H1 (cell line): ENCODE data around the gene PIAS2.

Experiments
- EP300 ChIP-seq, 2 experiments: IDR thresholded peaks; 1 replicate in 1 of 2; 2 replicates in 1 of 2; pipeline ENCODE4 v1.6.1; 2011 to 2012; ENCODE audit warnings: low read depth in 2 of 2, low read length in 2 of 2, mild to moderate bottlenecking in 2 of 2, borderline replicate concordance in 1 of 2, inconsistent platforms in 1 of 2, moderate library complexity in 1 of 2
- HDAC2 ChIP-seq, 2 experiments: fragments of 300-600 bp in 1 of 2; sonication (generic) in 1 of 2; IDR thresholded peaks; 2 replicates each; pipeline ENCODE4 v1.6.1; 2011 to 2012; ENCODE audit warnings: low read depth in 2 of 2, low read length in 2 of 2, mild to moderate bottlenecking in 2 of 2, moderate library complexity in 2 of 2, borderline replicate concordance in 1 of 2, inconsistent platforms in 1 of 2
- HDAC6 ChIP-seq: IDR thresholded peaks from one replicate; pipeline ENCODE4 v1.7.1; 2012; ENCODE audit warnings: low read depth, mild to moderate bottlenecking, inconsistent platforms, low read length, moderate library complexity
- POLR2A ChIP-seq, 2 experiments: IDR thresholded peaks; 1 replicate in 1 of 2; 2 replicates in 1 of 2; pipeline ENCODE4 v1.6.1; 2011; ENCODE audit warnings: low read depth in 2 of 2, low read length in 2 of 2, mild to moderate bottlenecking in 2 of 2; ENCODE audit errors: control extremely low read depth in 1 of 2
- RAD21 ChIP-seq, 2 experiments: IDR thresholded peaks in 1 of 2; conservative IDR thresholded peaks in 1 of 2; 2 replicates each; pipeline ENCODE4 v1.6.1; 2011; ENCODE audit warnings: low read depth in 2 of 2, low read length in 2 of 2, improper control_type of control experiment in 1 of 2, inconsistent platforms in 1 of 2, mild to moderate bottlenecking in 1 of 2, moderate library complexity in 1 of 2
- SIN3A ChIP-seq, 2 experiments: IDR thresholded peaks in 1 of 2; conservative IDR thresholded peaks in 1 of 2; 2 replicates each; pipeline ENCODE4 v1.6.1; 2011 to 2012; ENCODE audit warnings: low read length in 2 of 2, improper control_type of control experiment in 1 of 2, low read depth in 1 of 2, mild to moderate bottlenecking in 1 of 2
- SP2 ChIP-seq: IDR thresholded peaks from 2 replicates; pipeline ENCODE4 v1.6.1; 2012; ENCODE audit warnings: mild to moderate bottlenecking, low read length, inconsistent platforms
- YY1 ChIP-seq: IDR thresholded peaks from 2 replicates; pipeline ENCODE4 v1.6.1; 2011; ENCODE audit warnings: low read depth, mild to moderate bottlenecking, low read length
- TF ChIP-seq, protein P1 (sequence below), 3 experiments: IDR thresholded peaks; 1 replicate in 2 of 3; 2 replicates in 1 of 3; pipeline versions ENCODE4 v1.5.1 to v1.6.1; 2011; ENCODE audit warnings: low read length in 3 of 3, mild to moderate bottlenecking in 3 of 3, inconsistent platforms in 2 of 3, low read depth in 1 of 3, moderate library complexity in 1 of 3; ENCODE audit not compliant: insufficient read depth in 1 of 3; ENCODE audit errors: control extremely low read depth in 1 of 3

DNA sequence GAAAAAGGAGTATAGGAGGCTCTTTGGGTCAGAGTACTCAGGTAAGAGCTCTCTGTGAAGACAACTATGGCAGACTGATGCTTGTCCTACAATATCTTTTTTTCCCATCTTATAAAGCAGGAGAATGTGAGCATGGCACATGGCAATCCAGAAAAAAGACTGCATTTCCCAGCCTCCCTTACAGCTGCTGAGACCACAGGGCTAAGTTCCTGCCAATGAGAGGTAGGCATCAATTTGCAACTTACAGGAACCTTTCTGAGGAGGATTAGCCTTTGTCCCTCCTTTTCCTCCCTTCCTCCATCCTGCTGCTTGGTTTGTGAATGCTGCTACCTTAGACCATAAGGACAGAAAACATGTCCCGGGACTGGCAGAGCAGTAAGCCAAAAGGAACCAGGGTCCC, 122.7 kb downstream of the PIAS2 start:
- TF ChIP-seq EP300 (IDR thresholded peaks at IDR 0.05; ENCODE audit: borderline replicate concordance in 1 of 2, low read depth in 2 of 2, low read length in 2 of 2), result no peak
- TF ChIP-seq HDAC2 (IDR thresholded peaks at IDR 0.05; ENCODE audit: borderline replicate concordance in 1 of 2, low read depth in 2 of 2, low read length in 2 of 2), result no peak
- no peak for TF ChIP-seq HDAC6
- TF ChIP-seq, protein P1, sequence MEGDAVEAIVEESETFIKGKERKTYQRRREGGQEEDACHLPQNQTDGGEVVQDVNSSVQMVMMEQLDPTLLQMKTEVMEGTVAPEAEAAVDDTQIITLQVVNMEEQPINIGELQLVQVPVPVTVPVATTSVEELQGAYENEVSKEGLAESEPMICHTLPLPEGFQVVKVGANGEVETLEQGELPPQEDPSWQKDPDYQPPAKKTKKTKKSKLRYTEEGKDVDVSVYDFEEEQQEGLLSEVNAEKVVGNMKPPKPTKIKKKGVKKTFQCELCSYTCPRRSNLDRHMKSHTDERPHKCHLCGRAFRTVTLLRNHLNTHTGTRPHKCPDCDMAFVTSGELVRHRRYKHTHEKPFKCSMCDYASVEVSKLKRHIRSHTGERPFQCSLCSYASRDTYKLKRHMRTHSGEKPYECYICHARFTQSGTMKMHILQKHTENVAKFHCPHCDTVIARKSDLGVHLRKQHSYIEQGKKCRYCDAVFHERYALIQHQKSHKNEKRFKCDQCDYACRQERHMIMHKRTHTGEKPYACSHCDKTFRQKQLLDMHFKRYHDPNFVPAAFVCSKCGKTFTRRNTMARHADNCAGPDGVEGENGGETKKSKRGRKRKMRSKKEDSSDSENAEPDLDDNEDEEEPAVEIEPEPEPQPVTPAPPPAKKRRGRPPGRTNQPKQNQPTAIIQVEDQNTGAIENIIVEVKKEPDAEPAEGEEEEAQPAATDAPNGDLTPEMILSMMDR (IDR thresholded peaks at IDR 0.05; ENCODE audit: control extremely low read depth in 1 of 3, insufficient read depth in 1 of 3, low read depth in 1 of 3, low read length in 3 of 3), result no peak
- TF ChIP-seq SIN3A (conservative IDR thresholded peaks at IDR 0.05 in 1 of 2, IDR thresholded peaks at IDR 0.05 in 1 of 2; ENCODE audit: low read depth in 1 of 2, low read length in 2 of 2), result no peak
- no peak for TF ChIP-seq RAD21 (IDR thresholded peaks at IDR 0.05 in 1 of 2, conservative IDR thresholded peaks at IDR 0.05 in 1 of 2; ENCODE audit: low read depth in 2 of 2, low read length in 2 of 2)
- no peak for TF ChIP-seq SP2
- no peak for TF ChIP-seq POLR2A (IDR thresholded peaks at IDR 0.05; ENCODE audit: control extremely low read depth in 1 of 2, low read depth in 2 of 2, low read length in 2 of 2)
- TF ChIP-seq YY1, result no peak
